ENCODE results near the gene ARHGEF17.
"Not testable (repeated sequence)": the region's sequence is repeated elsewhere in the genome, so short reads cannot be mapped to it uniquely, and the experiment has no call there.

Gene ARHGEF17

DNA sequence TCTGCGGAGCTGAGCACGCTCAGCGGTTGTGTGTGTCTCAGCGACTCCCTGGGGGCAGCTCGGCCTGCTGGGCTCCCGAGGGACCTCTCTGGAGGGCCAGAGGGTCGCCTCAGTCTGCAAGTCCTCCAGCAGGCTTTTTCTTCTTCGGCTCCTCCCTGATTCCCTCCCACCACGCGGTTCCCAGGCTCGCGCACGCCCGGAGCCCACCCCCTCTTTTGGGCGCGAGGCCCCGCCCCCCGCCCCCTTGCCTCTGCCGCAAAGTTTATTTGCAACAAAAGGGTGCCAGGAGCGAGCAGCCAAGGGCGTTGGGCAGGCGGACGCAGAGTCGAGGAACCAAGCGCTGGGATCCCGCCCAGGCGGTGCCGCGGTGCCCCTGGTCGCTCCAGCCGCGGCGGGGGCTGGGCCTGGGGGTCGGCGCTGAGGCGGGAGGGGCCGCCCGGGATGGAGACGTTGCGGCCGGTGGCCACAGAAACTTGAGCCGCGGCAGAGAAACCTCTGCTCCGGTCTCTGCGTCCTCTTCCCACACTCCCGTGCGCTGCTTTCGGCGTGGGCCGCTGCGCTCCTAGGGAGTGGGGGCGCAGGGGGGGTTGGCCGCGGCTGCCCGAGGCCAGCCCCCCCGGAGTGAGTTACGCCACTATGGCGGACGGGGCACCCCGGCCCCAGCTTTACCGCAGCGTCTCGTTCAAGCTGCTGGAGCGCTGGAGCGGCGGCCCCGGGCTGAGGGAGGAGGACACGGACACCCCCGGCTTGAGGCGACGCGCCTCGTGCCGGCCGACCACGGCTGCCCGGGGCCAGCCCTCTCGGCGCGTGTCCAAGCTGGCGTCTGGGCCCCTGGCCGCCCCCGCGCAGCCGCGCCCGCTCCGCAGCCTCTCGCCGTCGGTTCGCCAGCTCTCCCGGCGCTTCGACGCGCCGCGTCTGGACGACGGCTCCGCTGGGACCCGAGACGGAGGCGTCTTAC is at the start of gene ARHGEF17:
TSS of gene ARHGEF17 (plus strand) at position 274 of the 958 bp plus-strand sequence. CDS start at position 637, 363 bp downstream.
- DNase-seq = peak; percentile 59 to 72

DNA sequence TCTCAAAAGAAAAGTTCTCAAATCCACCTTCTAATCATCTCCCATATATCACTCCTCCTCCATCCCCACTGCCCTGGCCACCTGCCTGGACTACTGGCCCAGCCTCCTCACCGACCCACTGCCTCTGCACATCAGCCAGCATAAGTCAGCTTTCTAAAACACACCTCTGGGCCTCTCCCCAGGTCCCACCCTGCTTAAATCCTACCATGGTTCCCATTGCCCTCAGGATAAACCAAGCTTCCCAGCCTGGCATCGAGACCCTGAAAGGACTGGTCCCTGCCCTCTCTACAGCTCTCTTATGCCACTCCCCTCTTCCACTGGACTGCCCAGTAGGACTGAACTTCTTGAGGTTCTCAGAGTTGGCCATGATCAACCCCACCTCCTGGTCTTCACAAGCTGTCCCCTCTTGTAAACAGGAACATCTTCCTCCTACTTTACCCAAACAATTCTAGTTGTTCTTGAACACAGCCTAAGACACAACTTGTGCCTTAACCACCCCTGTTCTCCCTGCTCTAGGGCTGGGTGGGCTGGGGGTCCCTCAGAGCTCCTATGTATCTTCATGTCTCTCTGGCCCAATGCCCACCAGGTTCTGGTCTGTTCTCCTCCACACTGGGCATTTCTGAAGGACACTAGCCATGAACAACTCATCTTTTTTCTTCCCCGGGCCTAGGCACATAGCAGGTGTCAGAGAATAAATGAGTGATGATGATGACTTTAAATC is 48.5 kb upstream of the ARHGEF17 start:
- DNase-seq = no peak

DNA sequence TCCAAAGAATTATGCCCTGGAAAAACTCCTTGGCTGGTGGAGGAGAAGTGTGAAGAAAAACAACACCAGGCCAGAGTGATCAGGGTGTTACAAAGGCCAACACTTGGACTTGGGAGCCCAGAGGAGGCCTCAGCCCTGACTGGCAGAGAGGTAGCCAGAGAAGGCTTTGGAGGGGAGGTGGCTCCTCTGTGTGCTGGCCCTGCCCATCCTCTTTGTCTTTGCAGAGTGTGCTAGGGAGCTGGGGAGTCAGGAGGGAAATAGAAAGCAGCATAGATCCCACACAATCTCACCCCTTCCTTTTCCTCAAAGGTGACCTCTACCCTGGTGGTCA is 48.0 kb upstream of the ARHGEF17 start:
- DNase-seq = no peak

DNA sequence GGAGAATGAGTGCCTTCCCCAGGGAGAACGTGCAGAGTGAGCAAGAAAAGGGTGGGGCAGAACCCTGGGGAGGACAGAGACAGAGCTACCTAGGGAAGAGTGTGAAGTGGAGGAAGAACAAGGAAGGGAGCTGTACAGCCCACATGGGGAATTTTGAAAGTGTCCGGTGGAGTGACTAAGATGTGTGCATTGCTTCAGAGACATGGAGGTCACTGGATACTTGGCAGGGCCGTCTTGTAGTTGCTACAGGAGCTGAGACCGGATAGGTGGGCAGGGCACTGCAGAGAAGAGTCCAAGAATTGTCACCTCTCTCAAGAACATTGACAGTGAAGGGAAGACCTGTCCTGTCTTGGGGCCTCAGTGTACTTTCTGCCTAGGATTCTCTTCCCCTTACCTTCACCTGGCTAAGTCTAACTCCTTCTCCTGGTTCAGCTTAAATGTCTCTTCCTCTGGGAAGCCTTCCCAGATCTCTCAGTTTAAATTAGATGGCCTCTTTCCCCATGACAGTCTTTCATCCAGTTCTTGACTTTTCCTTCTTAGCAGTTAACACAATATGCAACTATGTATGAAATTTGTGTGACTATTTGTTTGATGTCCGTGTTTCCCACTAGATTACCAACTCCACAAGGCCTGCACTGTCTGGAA is 45.1 kb upstream of the ARHGEF17 start:
- DNase-seq = no peak

DNA sequence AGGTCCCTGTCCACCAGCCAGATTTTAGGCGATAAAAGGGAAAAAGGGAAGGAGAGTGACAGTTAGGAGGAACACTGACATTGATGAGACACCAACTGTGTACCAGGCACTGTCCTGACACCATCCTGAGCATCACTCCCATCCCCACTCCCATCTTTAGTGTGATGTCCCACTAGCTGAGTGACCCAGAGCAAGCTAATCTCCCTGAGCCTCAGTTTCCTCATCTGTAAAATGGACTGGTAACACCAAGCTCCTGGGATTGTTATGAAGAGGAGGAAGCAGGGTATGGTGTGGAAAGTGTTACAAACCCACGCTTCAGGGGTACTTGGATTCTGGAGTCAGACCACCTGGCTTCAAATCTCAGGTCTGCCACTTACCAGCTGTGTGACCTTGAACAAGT is 44.4 kb upstream of the ARHGEF17 start:
- no peak for DNase-seq

- DNase-seq = no peak
Measured at GRCh38 chr11:73265278-73265810, 42.7 kb upstream of the ARHGEF17 start.

DNA sequence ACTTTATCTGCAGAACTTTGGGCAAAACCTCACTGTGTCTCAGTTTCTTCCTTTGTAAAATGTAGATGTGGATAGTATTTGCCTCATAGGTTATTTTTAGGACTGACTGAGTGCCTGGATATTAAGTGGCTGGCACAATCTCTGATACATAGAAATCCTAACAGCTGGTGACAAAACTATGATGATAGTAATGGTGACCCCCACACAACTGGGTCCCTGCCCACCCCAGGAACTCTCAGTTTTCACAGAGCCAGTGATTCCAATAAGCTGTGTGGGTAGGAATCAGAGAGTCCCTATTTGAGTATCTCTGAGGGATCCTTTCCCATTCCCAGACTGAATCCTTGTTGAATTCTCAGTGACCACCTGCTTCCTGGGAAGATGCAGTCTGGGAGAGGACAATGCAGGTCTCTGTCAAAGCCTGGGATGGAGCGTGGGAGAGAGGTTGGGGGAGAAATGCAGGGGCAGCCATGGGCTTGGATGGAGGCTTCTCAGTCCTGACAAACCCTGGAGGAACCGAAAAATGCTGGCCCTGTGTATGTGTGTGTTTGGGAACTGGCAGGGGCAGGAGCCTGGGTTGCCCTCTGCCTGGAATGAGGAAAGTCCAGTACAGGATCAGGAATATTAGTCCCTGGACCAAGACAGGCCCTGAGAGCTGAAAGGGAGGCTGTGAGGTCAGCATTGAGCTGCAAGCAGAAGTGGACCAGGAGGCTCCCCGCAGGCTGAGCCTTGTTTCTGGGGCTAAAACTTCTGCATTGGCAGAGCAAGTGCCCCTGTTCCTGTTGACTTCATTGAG is 42.0 kb upstream of the ARHGEF17 start:
- DNase-seq = no peak

- no peak for DNase-seq
Measured at GRCh38 chr11:73266646-73267020, 41.4 kb upstream of the ARHGEF17 start.

- DNase-seq = no peak
Measured at GRCh38 chr11:73267122-73267846, 40.8 kb upstream of the ARHGEF17 start.

DNA sequence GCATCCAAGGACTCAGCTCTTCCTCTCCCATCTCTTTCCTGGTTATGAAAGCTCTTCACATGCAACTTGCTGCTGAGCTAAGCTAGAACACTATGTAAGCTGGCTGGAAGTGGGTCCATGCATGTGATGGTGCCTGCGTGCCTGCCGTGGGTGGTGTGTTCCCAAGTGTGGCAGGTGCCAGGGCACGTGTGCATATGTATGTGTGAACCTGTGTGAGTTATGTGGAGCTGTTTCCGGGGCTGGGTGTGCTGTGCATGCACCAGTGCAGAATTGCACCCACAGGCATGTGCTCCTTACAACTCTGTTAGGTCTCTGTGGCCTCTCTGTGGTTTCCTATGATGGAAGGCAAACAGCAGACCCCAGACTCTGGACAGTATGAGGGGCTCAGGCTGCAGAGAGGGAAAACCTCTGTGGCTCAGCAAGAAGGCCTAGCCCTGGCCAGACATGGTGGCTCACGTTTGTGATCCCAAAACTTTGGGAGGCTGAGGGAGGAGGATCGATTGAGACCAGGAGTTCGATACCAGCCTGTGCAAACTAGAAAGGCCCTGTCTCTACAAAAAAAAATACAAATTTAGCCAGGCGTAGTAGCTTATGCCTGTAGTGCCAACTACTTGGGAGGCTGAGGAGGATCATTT is 40.1 kb upstream of the ARHGEF17 start:
- no peak for DNase-seq

DNA sequence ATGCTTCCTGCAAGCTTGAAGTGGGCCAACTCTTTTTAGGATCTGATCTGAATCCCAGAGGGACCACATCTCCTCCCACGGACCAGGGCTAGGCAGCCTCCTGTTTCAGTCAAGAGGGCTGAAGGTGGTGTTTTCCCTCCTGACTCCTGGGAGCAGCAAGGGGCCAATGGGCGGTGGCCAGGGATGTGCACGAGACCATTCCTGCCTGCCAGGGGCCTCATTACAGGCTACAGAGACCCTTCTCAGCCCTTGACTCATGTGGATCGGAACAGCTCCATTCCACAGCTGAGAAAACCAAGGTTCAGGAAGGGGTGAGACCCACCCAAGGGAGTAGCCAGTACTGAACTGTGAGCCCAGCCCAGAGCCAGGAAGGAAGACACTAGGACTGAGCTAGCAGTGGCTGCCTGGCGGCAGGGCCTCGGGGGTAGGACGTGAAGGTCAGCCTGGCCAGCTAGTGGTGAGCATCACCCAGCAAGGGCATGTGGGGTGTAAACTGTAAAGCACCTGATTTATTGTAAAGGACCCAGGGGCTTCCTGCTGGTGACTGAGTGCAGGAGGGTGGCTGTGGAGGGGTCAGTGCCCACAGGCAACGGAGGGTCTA is 39.3 kb upstream of the ARHGEF17 start:
- DNase-seq = no peak

- DNase-seq = no peak
Measured at GRCh38 chr11:73269459-73270015, 38.5 kb upstream of the ARHGEF17 start.

GRCh38 chr11:73270016-73270854 is 37.8 kb upstream of the ARHGEF17 start:
- DNase-seq = peak; percentile 47 to 62

GRCh38 chr11:73270855-73271477 is 37.1 kb upstream of the ARHGEF17 start:
- DNase-seq = no peak

DNA sequence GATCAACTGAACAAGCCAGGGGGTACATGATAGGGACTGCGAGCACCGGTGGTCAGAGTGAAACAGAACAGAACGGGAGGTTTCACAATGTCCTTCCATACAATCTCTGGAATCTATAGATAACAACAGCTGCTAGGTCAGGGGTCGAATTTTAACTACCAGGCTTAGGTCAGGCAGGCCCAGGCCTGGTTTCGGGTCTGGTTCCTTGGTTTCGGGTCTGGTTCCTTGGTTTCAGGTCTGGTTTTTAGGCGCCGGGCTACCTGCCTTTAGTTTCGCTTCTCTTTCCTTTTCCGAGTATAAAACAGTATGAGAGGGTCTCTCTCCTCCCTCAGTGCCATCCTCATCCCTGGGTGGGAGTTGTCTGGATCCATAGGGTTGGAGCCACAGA is 36.6 kb upstream of the ARHGEF17 start:
- DNase-seq = not testable (repeated sequence)

GRCh38 chr11:73271936-73272679 is 36.0 kb upstream of the ARHGEF17 start, which contains the start of gene P2RY6:
TSS of gene P2RY6 (plus strand) at chr11:73272338. CDS start at chr11:73296519, 24,181 bp downstream.
- DNase-seq = peak; percentile 99

DNA sequence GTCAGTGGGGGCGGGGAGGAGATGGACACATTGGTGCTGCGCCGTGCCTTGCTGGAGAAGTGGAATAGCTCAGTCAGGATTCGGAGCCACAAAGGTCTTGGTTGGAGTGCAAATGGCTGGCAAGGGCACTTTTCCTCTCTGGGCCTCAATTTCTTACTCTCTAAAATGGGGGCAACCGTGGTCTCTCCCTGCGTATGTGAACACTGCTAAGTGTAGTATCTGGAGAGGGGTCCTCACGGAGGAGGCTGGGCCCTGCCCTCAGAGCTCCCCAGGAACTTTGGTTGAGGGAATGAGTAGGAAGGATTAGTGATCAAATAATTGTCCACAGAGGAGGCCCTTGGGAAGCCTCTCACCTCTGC is 35.4 kb upstream of the ARHGEF17 start:
- DNase-seq = no peak

- DNase-seq = no peak
Measured at GRCh38 chr11:73273222-73273895, 34.7 kb upstream of the ARHGEF17 start.
